Measurements from ENCODE around the gene PI4KB. TPM values are rescaled to one million over a fixed set of nuclear protein-coding genes. Genes with fewer than 3 reads are reported as not detected.
"Not testable (repeated sequence)": the region's sequence is repeated elsewhere in the genome, so short reads cannot be mapped to it uniquely, and the experiment has no call there.

The PI4KB gene
- total RNA-seq, 2 experiments from 2014 or later: 54.7 to 62.9 TPM

DNA sequence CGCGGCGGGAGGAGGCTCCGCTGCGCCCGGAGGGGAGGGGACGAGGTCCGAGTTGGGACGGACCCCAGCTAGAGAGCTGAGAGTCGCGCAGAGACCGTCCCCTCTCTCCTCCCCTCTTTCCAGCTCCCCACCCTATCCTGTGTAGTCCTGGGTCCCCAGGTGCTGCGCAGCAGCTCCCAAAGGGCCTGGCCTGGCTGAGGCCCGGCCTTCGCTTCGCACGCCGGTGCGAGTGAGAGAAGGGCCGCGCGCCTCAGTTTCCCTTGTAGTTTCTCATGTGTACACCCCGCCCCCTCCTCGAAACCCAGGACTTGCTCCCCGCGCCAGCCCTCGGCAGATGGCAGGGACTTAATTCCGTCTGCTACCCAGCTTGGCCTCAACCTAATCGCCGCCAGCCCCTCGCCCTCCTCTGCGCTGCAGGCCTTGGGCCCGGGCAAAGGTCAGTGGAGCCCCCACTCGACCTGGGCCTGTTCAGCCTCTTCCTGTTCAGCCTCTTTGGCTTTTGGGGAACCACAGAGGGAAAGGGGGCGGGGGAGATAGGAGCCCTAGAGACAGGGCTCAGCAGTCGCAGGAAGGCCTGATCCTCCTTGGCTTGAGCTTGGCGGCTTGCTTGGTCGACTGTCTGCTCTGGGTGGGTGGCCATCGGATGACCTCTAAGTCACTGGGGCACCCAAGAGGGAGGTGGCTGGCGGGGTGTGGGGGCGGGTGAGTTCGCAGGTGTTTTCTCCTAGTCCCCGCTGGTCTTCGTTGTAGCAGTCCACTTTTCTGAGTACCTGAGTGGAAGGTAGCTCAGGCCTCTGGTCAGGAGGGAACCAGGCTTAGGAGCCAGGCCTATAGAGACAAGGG is 44.1 kb downstream of the PI4KB start:
- peak; percentile 46 for DNase-seq
- CTCF ChIA-PET: interaction anchor here (1.0 to 2.5 kb wide), 3 partner anchors 18 to 57 kb away, joined by 4 to 16 read pairs (median 6); no protein-coding TSS in a partner anchor
- peak overlapping the region; percentile 94 for H3K27ac Mint-ChIP-seq
- H3K4me3 Mint-ChIP-seq: peak overlapping the region; percentile 94
- peaks cover 21% of the 10 kb centered on the region for H3K4me1 Mint-ChIP-seq (ENCODE audit: low read depth)
- peaks cover 16% of the 10 kb centered on the region for H3K36me3 Mint-ChIP-seq
- no peaks in the 10 kb centered on the region for H3K9me3 Mint-ChIP-seq
- POLR2A ChIA-PET: interaction anchor here (0.5 to 2.6 kb wide), 9 partner anchors 9 to 712 kb away, joined by 3 to 17 read pairs (median 4); partner anchors contain the start of genes PSMB4 and PSMD4
- intact Hi-C loops (cut with micrococcal nuclease): loop anchor here (1.0 to 5.0 kb wide), 4 partner anchors 58 to 329 kb away; partner anchors contain the start of genes CGN, PIP5K1A and SNX27
- no peaks in the 10 kb centered on the region for H3K27me3 Mint-ChIP-seq

DNA sequence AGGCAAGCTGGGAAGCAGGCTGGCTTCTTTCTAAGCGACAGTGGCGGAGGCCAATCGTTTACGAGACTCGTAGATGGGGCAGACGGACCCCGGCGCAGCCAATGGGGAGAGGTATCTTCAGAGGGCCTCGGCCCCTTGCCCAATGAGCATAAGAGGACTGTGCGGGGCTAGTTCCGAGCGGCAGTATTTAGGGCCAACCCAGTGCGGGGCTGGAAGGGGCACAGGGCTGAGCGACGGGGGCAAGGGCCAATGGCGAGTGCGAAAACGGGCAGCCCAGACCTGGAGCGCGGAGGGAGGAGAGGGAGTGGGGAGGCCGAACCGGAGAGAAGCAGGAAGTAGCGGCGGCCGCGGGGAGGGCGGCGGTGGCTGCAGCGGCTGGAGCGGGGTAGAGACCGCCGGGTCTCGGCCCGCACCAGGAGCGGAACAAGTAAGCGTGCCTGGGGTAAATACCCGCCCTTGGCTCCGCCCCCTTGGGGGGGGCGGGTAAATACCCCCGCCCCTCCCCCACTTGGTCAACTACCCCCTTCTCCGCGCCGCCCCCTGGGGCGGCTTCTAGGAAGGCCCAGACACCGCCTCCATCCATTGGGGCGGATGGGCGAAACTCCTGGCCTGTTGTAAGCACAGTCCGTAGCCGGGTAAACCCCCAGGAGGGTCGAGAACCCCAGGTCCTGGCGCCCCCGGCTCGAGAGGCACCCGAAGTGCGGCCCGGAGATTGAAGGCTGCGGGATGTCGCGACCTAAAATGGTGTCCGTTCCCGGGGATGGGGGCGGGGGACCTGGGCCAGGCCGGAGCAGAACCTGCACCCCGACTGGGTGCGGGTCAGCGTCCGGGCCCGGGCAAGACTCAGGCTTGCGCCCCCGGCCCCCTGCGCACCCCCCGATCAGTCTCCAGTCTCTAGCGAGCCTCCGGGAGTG is 45.0 kb downstream of the PI4KB start, which contains the start of gene ZNF687:
ZNF687 (plus strand) TSS at position 331 of the 914 bp plus-strand sequence. CDS start 3,993 bp downstream, outside the sequence.
- CTCF ChIA-PET: interaction anchor here (1.0 to 2.5 kb wide), 11 partner anchors 19 to 182 kb away, joined by 3 to 16 read pairs (median 5); partner anchors contain the start of genes PI4KB, PIP5K1A, TNFAIP8L2 and VPS72
- Mint-ChIP-seq H3K27ac (peak within 1 kb of the TSS; percentile 98), H3K4me3 (peak within 1 kb of the TSS; percentile 94), H3K9me3 (no peaks in the 10 kb centered on the region), H3K27me3 (no peaks in the 10 kb centered on the region), H3K4me1 (ENCODE audit: low read depth) (peaks cover 28% of the 10 kb centered on the region), H3K36me3 (peaks cover 15% of the 10 kb centered on the region)
- intact Hi-C loops (cut with micrococcal nuclease): loop anchor here (1.0 to 5.0 kb wide), 13 partner anchors 28 to 555 kb away; partner anchors contain the start of genes CGN, MINDY1, PI4KB and PIP5K1A
- POLR2A ChIA-PET: interaction anchor here (0.7 to 2.6 kb wide), 21 partner anchors 10 to 481 kb away, joined by 3 to 17 read pairs (median 4); partner anchors contain the start of genes MRPL9, PI4KB, PIP5K1A and POGZ
- peak; percentile 99 for DNase-seq

DNA sequence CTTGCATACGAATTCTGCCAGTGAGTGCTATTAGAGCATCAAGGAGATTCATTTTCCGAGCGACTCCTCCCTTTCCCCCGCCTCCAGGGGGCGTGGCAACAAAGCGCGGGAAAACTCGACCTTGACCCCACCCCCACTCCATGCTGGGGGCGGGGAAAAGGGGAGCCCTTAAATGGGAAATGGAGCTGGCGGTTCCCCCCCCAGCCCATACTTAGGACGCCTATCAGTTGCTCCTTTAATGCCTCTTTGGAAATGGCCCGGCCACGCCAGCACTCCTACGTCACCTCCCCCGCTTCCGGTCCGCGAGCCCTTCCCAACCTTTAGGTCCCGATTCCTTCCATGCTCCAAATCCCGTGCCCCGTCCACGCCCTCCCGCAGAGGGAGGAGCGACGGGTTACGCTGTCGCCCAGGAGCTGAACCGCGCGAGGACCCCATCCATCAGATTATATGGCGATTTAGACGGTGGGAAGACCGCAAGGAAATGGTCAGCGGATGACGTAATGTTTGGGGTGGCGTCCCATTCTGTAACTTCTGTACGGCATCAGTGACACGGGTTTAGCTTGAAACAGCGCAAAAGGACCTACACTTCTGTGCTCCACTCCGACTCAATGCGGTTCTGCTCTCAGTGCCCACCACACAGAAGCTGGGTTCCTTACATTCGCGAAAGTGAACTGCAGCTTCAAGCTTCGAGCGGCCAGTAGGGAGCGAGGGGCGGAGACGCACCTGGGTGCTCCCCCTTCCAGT is 45.8 kb downstream of the PI4KB start:
- H3K4me1 Mint-ChIP-seq (ENCODE audit: low read depth): peaks cover 37% of the 10 kb centered on the region
- H3K4me3 Mint-ChIP-seq: peak overlapping the region; percentile 94
- peaks cover 9% of the 10 kb centered on the region for H3K36me3 Mint-ChIP-seq
- H3K9me3 Mint-ChIP-seq: no peaks in the 10 kb centered on the region
- no peaks in the 10 kb centered on the region for H3K27me3 Mint-ChIP-seq
- DNase-seq: peak; percentile 98
- ChIA-PET POLR2A (interaction anchor here (0.8 to 2.6 kb wide), 16 partner anchors 11 to 482 kb away, joined by 3 to 17 read pairs (median 6); partner anchors contain the start of genes MRPL9, PI4KB, PIP5K1A and POGZ), CTCF (interaction anchor here (0.5 to 1.9 kb wide), 12 partner anchors 14 to 182 kb away, joined by 3 to 16 read pairs (median 4); partner anchors contain the start of genes PI4KB, PIP5K1A, TNFAIP8L2 and VPS72)
- peak overlapping the region; percentile 98 for H3K27ac Mint-ChIP-seq
- intact Hi-C loops (cut with micrococcal nuclease): loop anchor here (1.0 to 5.0 kb wide), 11 partner anchors 27 to 555 kb away; partner anchors contain the start of genes CGN, MINDY1, PI4KB and PSMB4

DNA sequence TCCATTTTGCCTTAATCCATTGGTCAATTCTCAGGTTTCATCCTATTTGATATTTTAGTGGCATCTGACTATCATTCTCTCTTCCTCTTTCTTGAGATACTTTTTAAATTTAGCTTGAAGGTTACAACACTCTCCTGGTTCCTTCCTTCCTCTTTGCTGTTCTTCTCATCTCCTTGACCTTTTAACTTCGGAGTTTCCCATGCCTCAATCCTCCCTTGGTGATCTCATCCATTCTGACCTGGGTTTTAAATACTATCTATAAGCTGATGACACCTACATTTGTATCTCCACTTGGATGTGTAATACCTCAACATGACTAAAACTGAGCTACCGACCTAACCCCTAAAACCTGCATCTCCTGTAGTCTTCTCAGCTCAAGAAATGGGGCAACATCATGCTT is 50.0 kb downstream of the PI4KB start:
- peaks cover 9% of the 10 kb centered on the region for H3K36me3 Mint-ChIP-seq
- intact Hi-C loops (cut with micrococcal nuclease): loop anchor here (1.0 kb wide), 1 partner anchor 23 kb away; the partner anchor contains the start of gene PSMD4
- H3K27me3 Mint-ChIP-seq: no peaks in the 10 kb centered on the region
- ChIA-PET CTCF (interaction anchor here (1.4 to 1.8 kb wide), 2 partner anchors 25 to 64 kb away, joined by 6 to 9 read pairs; no protein-coding TSS in a partner anchor), POLR2A (interaction anchor here (1.0 to 1.3 kb wide), 3 partner anchors 20 to 78 kb away, joined by 3 to 5 read pairs (median 3); partner anchors contain the start of gene PSMD4)
- H3K9me3 Mint-ChIP-seq: no peaks in the 10 kb centered on the region
- H3K4me1 Mint-ChIP-seq (ENCODE audit: low read depth): peaks cover 21% of the 10 kb centered on the region
- DNase-seq: peak; percentile 30
- H3K4me3 Mint-ChIP-seq: peak overlapping the region; percentile 0
- peak overlapping the region; percentile 84 for H3K27ac Mint-ChIP-seq

DNA sequence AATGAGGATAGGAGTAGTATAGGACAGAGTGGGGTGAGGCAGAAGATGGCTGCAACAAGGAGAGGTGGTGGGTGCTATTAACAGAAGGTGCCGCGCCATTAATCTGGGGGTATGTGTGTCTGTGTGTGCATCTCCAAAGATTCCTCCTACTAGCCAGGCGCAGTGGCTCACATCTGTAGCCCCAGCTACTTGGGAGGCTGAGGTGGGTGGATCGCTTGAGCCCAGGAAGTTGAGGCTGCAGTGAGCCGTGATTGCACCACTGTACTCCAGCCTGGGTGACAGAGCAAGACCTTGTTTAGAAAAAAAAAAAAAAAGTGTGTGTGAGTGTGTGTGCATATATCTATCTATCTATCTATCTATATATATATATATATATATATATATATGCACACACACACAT is 51.9 kb downstream of the PI4KB start:
- H3K9me3 Mint-ChIP-seq; intact Hi-C loops (cut with micrococcal nuclease); DNase-seq; H3K27ac Mint-ChIP-seq; H3K4me3 Mint-ChIP-seq; H3K27me3 Mint-ChIP-seq; POLR2A ChIA-PET: not testable (repeated sequence)
- Mint-ChIP-seq H3K36me3 (peaks cover 13% of the 10 kb centered on the region), H3K4me1 (ENCODE audit: low read depth) (peaks cover 19% of the 10 kb centered on the region)
- CTCF ChIA-PET: interaction anchor here (1.3 kb wide), 1 partner anchor 606 kb away, joined by 3 read pairs; no protein-coding TSS in a partner anchor

DNA sequence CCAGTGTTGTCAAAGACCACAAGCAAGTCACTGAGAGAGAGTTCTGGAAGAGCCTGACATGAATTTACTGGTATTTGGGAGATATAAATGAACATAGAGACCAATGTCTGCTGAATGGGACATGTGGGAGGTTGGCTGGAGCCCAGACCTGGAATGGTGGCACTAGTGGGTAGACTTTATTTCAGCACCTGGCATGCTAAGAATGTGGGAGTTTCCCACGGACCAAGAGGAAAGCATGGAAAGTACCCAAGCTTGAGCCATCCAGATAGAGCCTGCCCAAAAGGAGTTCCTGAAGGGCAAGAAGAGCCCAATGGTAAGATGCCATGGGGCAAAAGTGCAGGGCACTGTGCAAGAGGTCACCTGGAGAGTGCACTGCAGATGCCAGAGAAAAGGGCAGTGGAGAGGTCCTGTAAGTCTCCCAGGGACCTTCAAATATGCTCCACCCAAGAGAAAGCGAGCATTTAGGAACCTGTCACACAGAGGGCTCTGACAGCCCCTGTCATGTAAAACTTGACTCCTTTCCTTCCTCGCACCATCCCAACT is 53.2 kb downstream of the PI4KB start:
- Mint-ChIP-seq H3K4me1 (ENCODE audit: low read depth) (peaks cover 18% of the 10 kb centered on the region), H3K4me3 (no peak overlapping the region), H3K27ac (no peak overlapping the region), H3K27me3 (no peaks in the 10 kb centered on the region), H3K36me3 (peaks cover 15% of the 10 kb centered on the region), H3K9me3 (no peaks in the 10 kb centered on the region)
- ChIA-PET CTCF (interaction anchor here (1.1 to 1.4 kb wide), 2 partner anchors 67 kb away, joined by 3 to 4 read pairs; no protein-coding TSS in a partner anchor), POLR2A (no interaction called here)
- intact Hi-C loops (cut with micrococcal nuclease): no loop called here
- DNase-seq: no peak

DNA sequence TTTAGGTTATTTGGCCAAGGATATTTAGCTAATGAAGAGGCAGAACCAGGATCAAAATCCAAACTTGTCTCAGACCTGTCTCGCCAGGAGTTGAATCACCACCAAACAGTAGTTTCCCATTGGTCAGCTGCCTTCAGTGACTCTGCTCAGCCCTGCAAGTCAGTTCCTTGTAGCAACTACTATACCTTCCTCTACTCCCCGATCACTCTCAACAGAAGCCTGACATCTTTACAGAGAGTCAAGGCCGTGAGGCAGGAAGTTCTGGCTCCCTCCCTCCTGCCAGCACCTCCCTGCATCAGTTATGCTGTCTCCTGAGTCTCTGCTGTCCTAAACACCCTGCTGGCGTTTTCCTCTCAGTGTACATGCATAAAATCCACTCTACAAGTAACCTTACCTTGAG is 59.5 kb downstream of the PI4KB start:
- POLR2A ChIA-PET: no interaction called here
- H3K27ac Mint-ChIP-seq: no peak overlapping the region
- DNase-seq: no peak
- CTCF ChIA-PET: interaction anchor here (1.7 kb wide), 1 partner anchor 16 kb away, joined by 5 read pairs; no protein-coding TSS in a partner anchor
- H3K36me3 Mint-ChIP-seq: peaks cover 43% of the 10 kb centered on the region
- intact Hi-C loops (cut with micrococcal nuclease): no loop called here
- no peak overlapping the region for H3K4me3 Mint-ChIP-seq
- H3K27me3 Mint-ChIP-seq: no peaks in the 10 kb centered on the region
- no peaks in the 10 kb centered on the region for H3K4me1 Mint-ChIP-seq (ENCODE audit: low read depth)
- no peaks in the 10 kb centered on the region for H3K9me3 Mint-ChIP-seq

DNA sequence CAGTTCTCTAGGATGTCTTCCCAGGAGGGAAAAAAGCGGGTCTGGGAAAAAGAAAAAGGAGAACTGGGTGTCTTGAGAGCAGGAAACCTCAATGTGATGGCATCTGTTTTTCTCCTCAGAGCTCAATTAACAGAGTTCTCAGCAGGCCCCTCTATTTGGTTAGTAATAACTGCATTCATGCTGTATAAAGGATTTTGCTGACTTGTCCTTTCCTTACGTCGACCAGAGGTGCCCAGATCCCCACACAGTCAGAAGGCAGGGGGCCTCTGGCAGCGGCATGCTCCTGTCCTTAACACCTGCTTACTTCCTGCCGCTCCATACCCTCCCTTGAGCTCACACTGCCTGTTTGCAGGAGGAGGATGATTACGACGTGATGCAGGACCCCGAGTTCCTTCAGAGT is 60.4 kb downstream of the PI4KB start:
- POLR2A ChIA-PET: no interaction called here
- CTCF ChIA-PET: interaction anchor here (1.5 to 1.7 kb wide), 2 partner anchors 15 to 167 kb away, joined by 4 to 5 read pairs; no protein-coding TSS in a partner anchor
- no peak overlapping the region for H3K4me3 Mint-ChIP-seq
- intact Hi-C loops (cut with micrococcal nuclease): no loop called here
- no peaks in the 10 kb centered on the region for H3K9me3 Mint-ChIP-seq
- no peaks in the 10 kb centered on the region for H3K27me3 Mint-ChIP-seq
- H3K36me3 Mint-ChIP-seq: peaks cover 45% of the 10 kb centered on the region
- H3K4me1 Mint-ChIP-seq (ENCODE audit: low read depth): no peaks in the 10 kb centered on the region
- no peak overlapping the region for H3K27ac Mint-ChIP-seq
- no peak for DNase-seq

DNA sequence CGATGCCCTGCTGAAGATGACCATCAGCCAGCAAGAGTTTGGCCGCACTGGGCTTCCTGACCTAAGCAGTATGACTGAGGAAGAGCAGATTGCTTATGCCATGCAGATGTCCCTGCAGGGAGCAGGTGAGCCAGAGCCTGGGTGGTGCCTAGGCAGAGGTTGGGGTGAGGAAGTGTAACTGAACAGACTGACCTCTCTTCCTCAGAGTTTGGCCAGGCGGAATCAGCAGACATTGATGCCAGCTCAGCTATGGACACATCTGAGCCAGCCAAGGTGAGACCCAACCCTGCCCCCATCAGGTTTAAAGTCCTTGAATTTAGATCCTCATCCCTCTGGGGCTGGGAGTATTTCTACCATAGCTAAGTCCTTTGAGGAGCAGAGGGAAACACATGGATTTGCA is 60.9 kb downstream of the PI4KB start:
- POLR2A ChIA-PET: no interaction called here
- Mint-ChIP-seq H3K4me3 (no peak overlapping the region), H3K27me3 (no peaks in the 10 kb centered on the region), H3K4me1 (ENCODE audit: low read depth) (no peaks in the 10 kb centered on the region), H3K36me3 (peaks cover 42% of the 10 kb centered on the region), H3K9me3 (no peaks in the 10 kb centered on the region), H3K27ac (no peak overlapping the region)
- intact Hi-C loops (cut with micrococcal nuclease): no loop called here
- DNase-seq: no peak
- CTCF ChIA-PET: interaction anchor here (1.5 to 1.7 kb wide), 2 partner anchors 15 to 167 kb away, joined by 4 to 5 read pairs; no protein-coding TSS in a partner anchor

DNA sequence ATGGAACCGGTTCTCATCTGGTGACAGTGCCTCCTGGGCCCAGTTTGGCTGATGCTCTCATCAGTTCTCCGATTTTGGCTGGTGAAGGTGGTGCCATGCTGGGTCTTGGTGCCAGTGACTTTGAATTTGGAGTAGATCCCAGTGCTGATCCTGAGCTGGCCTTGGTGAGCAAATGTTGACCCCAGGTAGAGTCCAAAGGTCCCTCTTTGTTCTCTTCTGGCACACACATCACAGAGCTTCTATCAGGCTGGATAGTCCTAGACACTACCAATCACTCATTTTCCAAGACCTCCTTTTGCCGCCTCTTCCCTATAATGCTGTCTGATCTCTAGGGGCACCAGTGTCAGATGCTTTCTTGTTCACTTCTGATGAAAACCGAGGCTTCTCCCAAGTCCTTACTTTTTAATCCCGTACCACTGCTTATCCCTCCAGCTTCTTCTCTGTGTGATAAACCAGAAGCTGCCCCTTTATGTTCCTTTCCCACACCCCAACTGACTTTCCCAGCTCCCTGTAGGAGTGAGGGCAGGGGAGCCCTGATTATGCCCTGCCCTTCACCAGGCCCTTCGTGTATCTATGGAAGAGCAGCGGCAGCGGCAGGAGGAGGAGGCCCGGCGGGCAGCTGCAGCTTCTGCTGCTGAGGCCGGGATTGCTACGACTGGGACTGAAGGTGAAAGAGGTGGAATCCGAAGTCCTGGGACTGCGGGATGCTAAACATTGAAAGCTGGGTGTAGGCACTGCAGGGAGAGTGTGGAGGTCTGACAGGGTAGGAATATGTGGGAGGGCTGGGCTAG is 61.6 kb downstream of the PI4KB start:
- POLR2A ChIA-PET: no interaction called here
- CTCF ChIA-PET: interaction anchor here (1.5 kb wide), 1 partner anchor 166 kb away, joined by 4 read pairs; no protein-coding TSS in a partner anchor
- no peak for DNase-seq
- no peak overlapping the region for H3K4me3 Mint-ChIP-seq
- H3K9me3 Mint-ChIP-seq: no peaks in the 10 kb centered on the region
- intact Hi-C loops (cut with micrococcal nuclease): no loop called here
- H3K27ac Mint-ChIP-seq: no peak overlapping the region
- H3K27me3 Mint-ChIP-seq: no peaks in the 10 kb centered on the region
- peaks cover 41% of the 10 kb centered on the region for H3K36me3 Mint-ChIP-seq
- no peaks in the 10 kb centered on the region for H3K4me1 Mint-ChIP-seq (ENCODE audit: low read depth)
